ENCODE measurements around the gene PACSIN1. TPM values are rescaled to one million over a fixed set of nuclear protein-coding genes. Genes with fewer than 3 reads are reported as not detected.

The PACSIN1 gene
- total RNA-seq, 1 donor from 2014 or later = 2.8 TPM

GRCh38 chr6:34514593-34515472 lies 49.0 kb downstream of the PACSIN1 start:
- peak; percentile 91 for DNase-seq

GRCh38 chr6:34515473-34516387 lies 49.9 kb downstream of the PACSIN1 start:
- DNase-seq = peak; percentile 40

GRCh38 chr6:34516391-34517324 lies 50.8 kb downstream of the PACSIN1 start:
- no peak for DNase-seq

- no peak for DNase-seq
These were observed 51.6 kb downstream of the PACSIN1 start for GRCh38 chr6:34517461-34517881.

- DNase-seq = no peak
These were observed 52.1 kb downstream of the PACSIN1 start for GRCh38 chr6:34517966-34518365.

GRCh38 chr6:34518669-34519365 lies 52.9 kb downstream of the PACSIN1 start:
- no peak for DNase-seq

- DNase-seq = no peak
These were observed 54.2 kb downstream of the PACSIN1 start for GRCh38 chr6:34519971-34520644.

- DNase-seq = no peak
These were observed 55.0 kb downstream of the PACSIN1 start for GRCh38 chr6:34520645-34521462.

GRCh38 chr6:34521463-34522285 lies 55.8 kb downstream of the PACSIN1 start:
- DNase-seq = no peak

- DNase-seq = no peak
These were observed 56.9 kb downstream of the PACSIN1 start for GRCh38 chr6:34522761-34523160.

- no peak for DNase-seq
These were observed 57.7 kb downstream of the PACSIN1 start for GRCh38 chr6:34523441-34524206.

GRCh38 chr6:34524499-34524898 lies 58.6 kb downstream of the PACSIN1 start:
- no peak for DNase-seq

GRCh38 chr6:34524971-34525370 lies 59.1 kb downstream of the PACSIN1 start:
- no peak for DNase-seq

- no peak for DNase-seq
These were observed 59.7 kb downstream of the PACSIN1 start for GRCh38 chr6:34525431-34526175.

- DNase-seq = no peak
These were observed 60.5 kb downstream of the PACSIN1 start for GRCh38 chr6:34526241-34526972.

- peak; percentile 89 for DNase-seq
These were observed 61.3 kb downstream of the PACSIN1 start for GRCh38 chr6:34526992-34527728.

Measured in occipital lobe (tissue), 2 donors.